HG03457 (cell line): ENCODE results near the gene RAB3D.
"Not testable (repeated sequence)": the region's sequence is repeated elsewhere in the genome, so short reads cannot be mapped to it uniquely, and the experiment has no call there.

Experiments
- ATAC-seq: cut with Tn5 transposase; IDR thresholded peaks from one replicate; pipeline ENCODE4 v1.9.1; 2021; ENCODE audit warnings: moderate number of reproducible peaks; ENCODE audit not compliant: unreplicated experiment

The RAB3D gene, protein sequence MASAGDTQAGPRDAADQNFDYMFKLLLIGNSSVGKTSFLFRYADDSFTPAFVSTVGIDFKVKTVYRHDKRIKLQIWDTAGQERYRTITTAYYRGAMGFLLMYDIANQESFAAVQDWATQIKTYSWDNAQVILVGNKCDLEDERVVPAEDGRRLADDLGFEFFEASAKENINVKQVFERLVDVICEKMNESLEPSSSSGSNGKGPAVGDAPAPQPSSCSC

DNA sequence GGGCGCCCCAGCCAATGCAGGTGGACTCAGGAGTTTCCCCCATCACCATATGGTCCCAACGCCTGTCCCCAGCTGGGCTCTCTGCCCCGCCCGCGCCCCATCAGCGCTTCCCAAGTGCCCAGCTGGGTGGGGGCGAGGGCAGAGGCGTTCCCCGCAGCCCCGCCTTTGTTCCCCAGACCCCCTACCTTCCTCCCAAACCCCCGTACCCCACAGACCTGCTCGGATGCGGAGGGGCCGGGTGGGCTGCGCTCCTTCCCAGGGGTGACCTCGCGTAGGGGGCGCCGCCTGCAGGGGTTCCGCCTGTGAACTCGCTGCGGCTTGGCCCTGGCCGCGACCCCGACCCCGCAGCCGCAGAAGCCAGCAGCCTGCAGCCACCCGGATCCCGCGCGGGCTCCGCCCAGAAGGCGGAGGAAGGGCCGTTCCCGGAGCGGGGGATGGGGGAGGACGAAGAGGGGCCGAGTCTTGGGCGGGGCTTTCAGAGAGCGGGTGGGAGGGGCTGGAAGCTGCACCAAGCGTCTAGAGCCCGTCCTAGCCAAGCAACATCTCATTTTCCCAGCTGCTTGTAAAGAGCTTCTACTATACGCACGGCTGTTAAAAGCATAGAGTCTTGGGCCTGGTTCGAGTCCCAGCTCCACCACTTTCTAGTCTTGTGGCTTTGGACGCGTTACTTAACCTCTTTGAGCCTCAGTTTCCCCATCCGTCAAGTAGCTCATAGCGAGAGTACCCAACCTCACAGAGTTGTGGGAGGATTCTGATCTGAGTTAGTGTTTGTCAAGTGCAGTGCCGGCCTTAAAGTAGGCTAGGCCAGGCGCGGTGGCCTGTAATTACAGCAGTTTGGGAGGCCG, at the start of gene RAB3D:
Gene RAB3D (minus strand): TSS at position 404 of the 845 bp plus-strand sequence. CDS start 2,258 bp downstream, outside the sequence.
- ATAC-seq: no peak

DNA sequence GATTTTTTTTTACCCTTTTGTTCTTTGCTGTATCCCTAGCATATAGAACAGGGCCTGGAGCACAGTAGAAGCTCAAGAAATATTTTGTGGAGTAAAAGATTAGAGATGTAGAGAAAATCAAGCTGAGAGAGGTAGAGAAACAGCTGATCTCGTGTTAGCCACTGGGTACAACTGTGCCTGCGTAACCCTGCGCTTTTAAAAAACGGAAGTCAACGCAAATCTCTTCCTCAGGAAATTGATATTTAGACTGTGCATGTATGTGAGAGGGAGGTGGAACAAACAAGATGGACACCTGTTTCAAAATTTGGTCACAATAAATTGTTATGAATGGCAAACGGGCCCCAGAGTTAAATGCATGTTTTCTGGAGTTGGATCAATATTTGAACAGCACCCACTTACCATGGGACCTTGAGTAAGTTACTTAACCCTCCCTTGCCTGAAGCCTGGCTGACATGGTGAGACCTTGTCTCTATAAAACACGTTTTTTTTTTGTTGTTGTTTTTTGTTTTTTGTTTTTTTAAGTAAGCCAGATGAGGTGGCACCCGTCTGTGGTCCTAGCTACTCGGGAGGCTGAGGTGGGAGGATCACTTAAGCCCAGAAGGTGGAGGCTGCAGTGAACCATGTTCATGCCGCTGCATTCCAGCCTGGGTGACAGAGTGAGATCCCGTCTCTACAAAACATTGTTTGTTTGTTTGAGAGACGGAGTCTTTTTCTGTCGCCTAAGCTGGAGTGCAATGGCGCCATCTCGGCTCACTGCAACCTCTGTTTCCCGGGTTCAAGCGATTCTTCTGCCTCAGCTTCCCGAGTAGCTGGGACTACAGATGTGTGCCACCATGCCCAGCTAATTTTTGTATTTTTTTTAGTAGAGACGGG, 47.9 kb upstream of the RAB3D start:
- ATAC-seq: no peak

DNA sequence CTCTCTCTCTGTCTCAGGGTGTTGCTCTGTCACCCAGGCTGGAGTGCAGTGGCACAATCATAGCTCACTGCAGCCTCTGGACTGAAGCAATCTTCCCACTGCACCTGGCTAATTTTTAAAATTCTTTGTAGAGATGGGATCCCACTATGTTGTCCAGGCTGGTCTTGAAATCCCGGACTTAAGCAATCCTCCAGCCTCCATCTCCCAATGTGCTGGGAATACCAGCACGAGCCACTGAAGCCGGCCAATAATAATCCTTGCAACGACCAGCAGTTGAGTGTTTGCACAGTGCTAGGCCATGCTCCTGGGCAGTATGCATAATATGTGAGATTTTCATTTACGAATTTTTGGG, 45.3 kb upstream of the RAB3D start:
- ATAC-seq: no peak

DNA sequence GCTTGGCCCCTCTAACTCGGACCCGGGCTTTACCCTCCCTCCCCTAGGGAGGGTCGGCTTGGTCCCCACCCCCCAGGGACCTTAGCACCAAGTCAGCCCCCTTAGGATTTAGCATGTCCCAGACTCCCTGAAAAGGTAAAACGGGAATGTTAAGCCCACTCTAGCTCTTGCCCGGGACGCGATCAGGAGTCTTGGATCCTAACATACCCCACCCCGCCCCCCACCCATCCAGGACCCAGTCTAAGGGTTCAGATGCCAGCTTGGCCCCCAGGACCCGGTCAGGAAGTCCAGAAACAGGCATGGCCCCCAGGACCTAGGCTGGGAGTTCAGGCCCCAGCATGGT, 44.2 kb upstream of the RAB3D start:
- ATAC-seq: no peak

DNA sequence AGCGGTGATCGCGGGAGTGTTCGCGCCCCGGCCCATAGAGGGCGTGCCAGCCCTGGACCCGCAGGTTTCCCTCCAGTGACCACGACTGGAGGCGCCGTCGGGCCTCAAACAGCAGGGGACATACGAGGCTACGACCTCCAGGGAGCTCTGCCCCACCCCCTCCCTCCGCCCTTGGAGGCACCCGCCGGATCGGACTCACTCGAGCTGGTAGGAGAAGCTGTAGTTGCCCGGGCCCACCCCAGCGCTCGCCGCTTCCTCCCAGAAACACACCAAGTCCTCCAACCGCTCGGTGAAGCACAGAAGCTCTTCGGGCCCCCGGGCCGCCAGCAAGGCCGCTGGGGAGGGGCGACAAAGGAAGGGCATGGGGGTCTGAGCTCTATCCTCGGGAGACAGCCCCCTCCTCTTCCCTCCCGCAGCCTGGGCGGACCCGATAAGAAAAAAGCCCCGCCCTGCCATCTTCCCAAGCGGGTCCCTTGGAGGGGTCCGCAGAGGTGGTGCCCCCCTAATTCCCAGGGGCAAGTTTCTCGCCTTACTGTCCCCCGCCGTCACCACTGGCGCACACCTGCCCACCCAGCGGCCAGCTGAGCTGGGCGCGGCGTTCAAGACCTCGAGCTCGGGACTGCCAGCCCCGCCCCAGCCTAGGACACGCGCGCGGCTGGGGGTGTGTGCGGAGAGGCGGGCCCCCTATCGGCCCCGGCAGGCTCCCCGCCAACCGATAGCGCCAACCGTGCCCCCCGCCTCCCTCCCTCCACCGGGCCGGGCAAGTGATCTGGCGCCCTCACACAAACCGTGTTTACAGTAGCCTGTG, 43.6 kb upstream of the RAB3D start:
- ATAC-seq: no peak

DNA sequence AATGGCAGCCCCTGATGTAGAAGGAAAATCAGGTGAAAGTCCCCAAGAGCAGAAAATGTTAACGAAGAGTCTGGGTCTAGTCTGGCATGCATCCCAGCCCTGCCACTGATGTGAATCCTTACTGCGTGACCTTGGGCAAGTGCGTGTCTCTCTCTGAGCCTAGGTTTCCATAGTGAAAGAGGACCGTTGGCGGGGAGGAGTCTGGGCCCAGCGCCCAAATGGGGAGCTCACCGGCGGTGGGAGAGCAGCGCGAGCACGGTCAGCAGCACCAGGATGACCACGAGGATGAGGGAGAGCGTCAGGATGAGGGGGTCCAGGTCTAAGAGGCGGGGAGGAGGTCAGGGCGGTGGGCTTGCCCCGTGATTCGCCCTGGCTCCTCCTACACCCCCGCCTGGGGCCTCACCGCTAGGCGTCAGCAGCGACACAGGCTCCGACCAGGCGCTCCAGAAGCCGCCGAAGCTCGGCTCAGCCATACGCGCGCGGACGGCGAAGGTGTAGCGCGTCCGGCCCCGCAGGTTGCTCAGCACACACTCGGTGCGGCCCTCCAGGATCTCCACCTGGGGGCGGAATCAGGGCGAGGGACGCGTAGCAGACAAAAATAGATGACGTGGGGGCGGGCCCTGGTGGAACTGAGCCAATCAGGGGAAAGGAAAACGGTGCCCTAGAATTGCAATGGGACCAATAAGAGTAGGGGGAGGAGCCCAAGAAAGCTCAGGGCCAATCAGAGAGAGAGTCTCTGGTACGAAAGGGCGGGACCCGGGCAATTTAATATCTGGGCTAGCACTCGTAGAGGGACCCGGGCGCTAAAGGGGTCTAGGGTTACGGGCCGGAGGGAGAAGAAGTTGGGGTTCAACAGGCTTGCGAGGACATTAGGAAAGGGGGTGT, 41.4 kb upstream of the RAB3D start:
- peak; percentile 48 for ATAC-seq

DNA sequence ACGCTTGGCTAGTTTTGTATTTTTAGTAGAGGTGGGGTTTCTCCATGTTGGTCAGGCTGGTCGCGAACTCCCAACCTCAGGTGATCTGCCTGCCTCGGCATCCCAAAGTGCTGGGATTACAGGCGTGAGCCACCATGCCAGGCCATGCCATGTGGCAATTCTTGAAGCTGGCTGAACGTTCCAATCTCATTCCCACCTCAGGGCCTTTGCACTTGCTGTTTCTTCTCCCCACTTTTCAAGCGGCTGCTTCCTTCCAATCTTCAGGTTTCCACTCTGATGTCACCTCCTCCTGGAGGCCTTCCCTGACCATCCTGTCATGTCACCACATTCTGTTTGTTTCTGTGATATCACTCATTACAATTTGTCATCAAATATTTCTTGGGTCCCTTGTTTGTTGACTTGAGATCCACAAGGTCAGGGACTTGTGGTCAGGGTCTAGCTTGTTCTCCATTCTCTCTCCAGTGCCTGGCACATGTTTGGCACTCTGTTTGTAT, 40.4 kb upstream of the RAB3D start:
- no peak for ATAC-seq

DNA sequence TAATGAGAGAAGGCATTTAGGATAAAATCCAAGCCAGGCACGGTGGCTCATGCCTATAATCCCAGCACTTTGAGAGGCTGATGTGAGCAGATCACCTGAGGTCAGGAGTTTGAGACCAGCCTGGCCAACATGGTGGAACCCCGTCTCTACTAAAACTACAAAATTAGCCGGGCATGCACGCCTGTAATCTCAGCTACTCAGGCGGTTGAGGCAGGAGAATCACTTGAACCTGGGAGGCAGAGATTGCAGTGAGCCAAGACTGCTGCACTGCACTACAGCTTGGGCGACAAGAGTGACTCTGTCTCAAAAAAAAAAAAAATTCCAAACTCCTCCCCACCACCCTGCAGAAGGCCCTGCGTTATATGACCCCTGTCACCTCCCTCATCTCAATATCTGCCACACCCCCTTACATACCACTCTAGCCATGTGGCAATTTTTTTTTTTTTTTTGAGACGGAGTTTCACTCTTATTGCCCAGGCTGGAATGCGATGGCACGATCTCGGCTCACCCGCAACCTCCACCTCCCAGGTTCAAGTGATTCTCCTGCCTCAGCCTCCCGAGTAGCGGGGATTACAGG, 39.9 kb upstream of the RAB3D start:
- not testable (repeated sequence) for ATAC-seq

DNA sequence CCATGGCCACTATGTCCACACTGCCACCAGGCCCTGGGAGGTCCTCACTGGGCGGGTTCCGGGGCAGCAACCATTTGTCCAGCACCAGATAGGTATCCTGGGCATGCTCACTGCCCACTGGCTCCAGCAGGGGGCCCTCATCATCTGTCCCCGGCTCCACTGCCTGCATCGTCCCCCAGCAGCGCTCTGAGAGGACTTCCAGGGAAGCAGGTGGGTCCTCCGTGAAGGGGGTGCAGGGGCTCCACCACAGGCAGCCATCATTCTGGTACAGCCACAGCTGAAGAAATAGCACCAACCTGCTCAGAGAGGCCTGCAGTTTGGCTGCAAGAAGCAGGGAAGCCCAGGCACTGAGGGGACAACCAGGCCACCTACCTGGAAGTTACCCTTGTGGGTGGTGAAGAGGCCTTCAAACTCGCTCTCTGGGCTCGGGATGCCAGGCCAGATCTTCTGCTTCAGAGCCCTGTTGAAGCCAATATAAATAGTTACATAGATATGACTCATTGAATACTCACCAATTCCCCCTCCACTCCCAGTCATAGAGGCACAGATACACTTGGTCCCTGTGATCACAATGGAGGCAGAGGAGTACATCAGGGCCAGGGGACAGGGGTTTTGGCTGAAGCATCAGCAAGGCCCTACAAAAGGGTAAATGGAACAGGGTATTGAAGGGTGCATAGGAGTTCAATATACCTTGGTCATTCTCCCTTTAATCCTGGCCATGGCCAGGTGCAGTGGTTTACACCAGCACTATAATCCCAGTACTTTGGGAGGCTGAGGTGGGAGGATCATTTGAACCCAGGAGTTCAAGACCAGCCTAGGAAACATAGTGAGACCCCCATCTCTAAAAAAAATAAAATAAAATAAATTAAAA, 39.1 kb upstream of the RAB3D start:
- no peak for ATAC-seq

DNA sequence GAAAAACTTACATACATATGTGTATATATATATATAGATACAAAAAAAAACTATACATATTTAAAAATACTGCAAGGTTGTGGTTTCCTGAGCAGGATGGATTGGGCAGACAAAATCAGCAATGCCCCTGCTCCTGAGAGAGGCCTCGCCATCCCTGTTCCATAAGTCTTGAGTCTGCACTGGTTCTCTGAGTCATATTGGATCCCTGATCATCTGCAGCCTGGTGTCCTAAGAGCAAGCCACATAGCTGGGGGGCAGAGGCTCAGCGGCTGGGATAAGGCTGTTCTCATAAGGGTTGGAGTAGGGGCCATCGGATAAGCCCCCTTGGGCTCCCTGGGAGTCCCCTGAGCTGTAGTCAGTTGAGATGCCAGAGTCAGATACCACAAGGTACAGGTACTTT, 38.3 kb upstream of the RAB3D start:
- ATAC-seq: no peak

DNA sequence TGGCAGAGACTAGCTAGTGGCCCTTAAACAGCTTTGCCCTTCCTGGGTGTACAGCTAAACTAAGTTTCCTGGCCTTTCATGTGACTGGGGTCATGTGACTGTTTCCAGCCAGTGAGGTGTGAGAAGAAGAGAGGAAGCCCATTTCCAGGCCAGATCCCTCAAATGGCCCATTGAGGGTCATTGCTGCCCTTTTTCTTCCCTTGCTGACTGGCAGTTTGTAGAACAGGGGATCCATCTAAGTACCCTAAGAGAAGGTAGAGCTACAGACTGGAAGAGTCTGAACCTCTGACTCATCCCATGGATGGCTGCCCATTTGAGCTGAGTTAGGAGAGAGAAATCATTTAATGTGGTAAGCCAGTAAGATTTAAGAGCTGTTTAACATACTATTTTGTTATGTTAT, 37.8 kb upstream of the RAB3D start:
- ATAC-seq: no peak

DNA sequence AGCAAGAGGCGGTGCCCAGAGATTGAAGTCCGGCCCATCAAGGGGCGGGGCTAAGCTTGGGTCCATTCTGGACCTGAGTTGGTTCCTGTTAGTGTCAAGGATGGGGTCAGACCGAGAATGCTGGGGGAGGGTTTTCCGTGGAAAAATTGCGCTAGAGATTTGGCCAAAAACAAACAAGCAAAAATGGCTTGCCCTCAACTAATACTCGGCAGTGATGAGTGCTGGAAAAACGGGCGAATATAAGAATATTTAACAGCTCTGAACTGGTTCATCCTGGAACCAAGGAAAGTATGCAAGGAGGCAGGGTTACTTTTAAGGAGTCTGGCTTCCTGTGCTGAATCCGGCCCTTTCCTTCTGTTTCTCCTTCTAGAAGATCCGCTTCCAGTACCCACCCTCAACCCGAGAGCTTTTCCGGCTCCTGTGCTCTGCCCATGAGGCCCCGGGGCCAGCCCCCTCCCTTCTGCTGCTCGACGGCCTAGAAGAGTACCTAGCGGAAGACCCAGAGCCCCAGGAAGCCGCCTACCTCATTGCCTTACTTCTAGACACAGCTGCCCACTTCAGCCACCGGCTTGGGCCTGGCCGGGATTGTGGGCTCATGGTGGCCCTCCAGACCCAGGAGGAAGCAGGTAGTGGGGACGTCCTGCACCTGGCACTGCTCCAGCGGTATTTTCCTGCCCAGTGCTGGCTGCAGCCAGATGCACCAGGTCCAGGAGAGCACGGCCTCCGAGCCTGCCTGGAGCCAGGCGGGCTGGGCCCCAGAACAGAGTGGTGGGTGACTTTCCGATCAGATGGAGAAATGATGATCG, 35.9 kb upstream of the RAB3D start:
- no peak for ATAC-seq

DNA sequence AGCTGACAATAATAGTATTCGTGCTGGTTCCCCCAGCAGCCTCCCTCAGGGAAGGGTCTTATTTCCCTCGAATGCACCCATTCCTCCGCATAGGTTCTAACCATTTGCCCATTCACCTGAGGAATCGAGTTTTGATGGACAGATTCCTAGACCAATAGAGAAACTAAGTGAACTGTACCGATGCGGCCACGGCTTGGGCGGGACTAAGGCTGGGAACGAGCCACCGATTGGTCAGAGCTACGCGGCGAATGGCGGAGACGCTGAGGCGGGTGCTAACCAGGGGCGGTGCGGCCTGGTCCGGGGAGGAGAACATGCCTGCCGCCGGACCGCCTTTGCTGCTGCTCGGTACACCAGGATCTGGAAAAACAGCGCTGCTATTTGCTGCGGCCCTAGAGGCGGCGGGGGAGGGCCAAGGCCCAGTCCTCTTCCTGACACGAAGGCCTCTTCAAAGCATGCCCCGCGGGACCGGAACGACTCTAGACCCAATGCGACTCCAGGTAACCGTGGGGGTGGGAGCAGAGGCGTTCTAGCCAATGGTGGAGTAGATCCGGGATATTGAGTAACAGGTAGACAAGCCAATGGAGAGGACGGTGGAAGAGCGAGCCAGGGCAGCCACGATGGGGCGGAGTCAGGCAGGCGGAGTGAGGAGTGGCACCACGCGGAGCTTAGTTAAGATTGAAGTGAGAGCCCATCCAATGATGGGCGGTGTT, 35.1 kb upstream of the RAB3D start, which contains the start of gene SWSAP1:
Gene SWSAP1 (plus strand): TSS at position 234 of the 710 bp plus-strand sequence. CDS start 15 bp downstream, at position 249.
- peak; percentile 86 for ATAC-seq

DNA sequence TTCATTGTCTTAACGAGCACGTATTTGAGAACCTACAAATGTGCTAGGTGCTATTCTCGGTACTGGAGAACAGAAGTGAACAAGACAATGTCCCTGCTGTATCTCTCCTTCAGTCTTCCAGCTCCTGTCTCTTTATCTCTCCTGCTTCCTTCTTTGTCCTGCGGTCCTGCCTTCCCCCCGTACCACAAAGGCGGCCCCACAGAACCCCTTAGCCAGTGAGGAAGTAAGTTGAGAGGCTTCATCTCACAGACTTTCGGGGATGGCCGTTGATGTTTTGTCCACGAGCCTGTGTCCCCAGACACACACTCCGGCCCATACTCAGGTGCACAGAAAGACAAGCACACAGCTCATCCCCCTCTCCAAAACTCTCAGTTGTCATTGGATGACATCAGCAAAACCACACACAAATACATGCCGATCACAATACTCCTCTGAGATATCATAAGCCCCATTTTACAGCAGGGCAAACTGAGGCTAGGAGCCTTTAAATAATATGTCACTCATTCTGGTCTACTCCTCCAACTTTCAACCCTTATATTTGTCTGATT, 34.5 kb upstream of the RAB3D start:
- no peak for ATAC-seq

DNA sequence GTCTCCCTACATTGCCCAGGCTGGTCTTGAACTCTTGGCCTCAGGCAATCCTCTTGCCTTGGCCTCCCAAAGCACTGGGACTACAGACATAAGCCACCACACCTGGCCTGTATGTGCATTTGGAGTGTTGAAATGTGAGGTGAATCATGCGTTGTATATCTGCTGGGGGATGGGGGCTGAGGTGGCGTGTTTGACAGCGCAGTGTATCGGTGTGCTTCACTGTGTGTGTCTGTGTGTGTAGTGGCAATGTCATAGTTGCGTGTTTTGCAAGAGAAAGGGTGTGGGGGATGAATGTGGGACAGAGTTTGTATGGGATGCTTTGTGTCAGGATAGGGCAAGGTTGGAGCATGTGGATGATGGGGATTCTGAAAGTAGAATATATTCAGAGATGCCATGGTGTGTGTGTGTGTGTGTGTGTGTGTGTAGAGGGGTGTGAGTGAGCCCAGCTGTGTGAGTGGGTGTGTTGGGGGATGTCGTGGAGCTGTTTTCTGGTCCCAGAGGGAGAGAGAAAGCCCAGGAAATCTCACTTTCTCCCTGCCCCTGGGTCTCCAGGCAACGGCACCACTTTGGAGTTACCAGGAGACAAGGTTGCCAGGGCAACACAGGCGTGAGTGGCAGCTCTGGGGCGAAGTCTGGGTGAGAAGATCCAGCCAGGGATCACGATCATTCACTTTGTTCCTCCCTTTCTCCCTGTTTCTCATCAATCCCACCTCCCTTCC, 33.9 kb upstream of the RAB3D start:
- ATAC-seq: no peak

DNA sequence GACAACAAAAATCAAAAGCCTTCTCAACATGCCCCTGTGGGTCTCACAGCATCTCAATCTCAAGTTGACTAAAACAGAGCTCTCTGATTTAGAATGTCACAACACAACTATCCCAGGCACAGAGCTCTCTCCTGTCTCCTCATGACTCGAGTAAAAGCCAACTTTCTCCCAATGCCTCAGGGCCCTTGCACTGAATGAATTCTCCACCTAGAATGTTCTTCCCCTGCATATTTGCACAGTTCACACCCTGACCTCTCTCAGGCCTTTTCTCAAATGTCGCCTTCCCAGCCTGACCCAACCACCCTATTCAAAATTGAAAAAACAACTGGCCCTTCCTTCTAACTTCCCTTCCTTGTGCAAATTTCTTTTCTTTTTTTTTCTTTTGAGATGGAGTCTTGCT, 31.3 kb upstream of the RAB3D start:
- ATAC-seq: no peak
